ENCODE data around the gene LRRC4B. TPM values are rescaled to one million over a fixed set of nuclear protein-coding genes. Genes with fewer than 3 reads are reported as not detected.

The LRRC4B gene
- total and polyA plus RNA-seq, 2 experiments from 2014 or later = 2.1 to 6.0 TPM

DNA sequence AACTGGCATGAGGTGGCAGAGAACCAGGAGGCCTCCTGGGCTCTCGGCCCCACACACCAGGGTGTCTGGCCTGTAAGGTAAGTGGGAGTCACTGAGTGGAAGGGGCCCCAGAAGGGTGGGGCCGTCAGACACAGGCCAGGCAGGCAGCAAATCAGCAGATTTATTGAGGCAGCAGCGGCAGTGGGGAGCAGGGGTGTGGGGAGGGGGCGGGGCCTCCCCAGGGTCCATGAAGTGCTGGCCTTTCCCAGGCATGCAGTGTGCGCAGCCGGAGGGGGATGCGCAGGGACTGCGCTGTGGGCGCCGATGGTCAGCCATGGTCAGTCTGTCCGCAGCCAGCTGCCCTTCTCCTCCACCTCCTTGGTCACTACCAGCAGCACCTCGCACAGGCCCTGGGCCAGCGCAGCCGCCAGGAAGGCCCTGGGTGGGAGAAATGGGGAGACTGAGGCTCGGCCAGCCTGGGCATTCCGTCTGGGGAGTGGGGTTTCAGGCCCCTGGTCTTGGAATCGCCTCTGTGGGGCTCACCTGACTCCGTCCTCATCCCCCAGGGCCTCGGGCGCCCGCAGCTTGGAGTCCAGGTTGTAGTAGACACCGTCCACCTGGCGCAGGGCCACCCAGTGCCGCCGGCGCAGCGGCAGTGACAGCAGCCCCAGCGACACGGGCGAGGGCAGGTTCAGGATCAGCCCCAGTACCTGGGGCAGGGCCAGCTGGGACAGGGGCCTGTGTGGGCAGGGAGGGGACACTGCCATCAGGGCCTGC, 62.2 kb downstream of the LRRC4B start:
- no peaks in the 10 kb centered on the region for H3K27me3 ChIP-seq
- H3K4me3 ChIP-seq = no peak overlapping the region
- H3K4me1 ChIP-seq (ENCODE audit: insufficient read depth) = peaks cover 5% of the 10 kb centered on the region
- H3K4me2 ChIP-seq = no peak overlapping the region
- DNase-seq (ENCODE audit: low spot score) = no peak
- H3K9me3 ChIP-seq (ENCODE audit: low read depth) = no peaks in the 10 kb centered on the region
- 94% methylated on average over 21 of the region's 30 CpGs for WGBS (ENCODE audit: low lambda C conversion rate, missing lambda C conversion rate)
- no peaks in the 10 kb centered on the region for H3K79me2 ChIP-seq
- TF ChIP-seq EZH2 (IDR thresholded peaks at IDR 0.05; ENCODE audit: borderline replicate concordance) (no peak), EZH2phosphoT487 (IDR thresholded peaks at IDR 0.05; ENCODE audit: low read depth, severe bottlenecking, unreplicated experiment) (no peak)
- TF ChIP-seq, protein P1, sequence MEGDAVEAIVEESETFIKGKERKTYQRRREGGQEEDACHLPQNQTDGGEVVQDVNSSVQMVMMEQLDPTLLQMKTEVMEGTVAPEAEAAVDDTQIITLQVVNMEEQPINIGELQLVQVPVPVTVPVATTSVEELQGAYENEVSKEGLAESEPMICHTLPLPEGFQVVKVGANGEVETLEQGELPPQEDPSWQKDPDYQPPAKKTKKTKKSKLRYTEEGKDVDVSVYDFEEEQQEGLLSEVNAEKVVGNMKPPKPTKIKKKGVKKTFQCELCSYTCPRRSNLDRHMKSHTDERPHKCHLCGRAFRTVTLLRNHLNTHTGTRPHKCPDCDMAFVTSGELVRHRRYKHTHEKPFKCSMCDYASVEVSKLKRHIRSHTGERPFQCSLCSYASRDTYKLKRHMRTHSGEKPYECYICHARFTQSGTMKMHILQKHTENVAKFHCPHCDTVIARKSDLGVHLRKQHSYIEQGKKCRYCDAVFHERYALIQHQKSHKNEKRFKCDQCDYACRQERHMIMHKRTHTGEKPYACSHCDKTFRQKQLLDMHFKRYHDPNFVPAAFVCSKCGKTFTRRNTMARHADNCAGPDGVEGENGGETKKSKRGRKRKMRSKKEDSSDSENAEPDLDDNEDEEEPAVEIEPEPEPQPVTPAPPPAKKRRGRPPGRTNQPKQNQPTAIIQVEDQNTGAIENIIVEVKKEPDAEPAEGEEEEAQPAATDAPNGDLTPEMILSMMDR (IDR thresholded peaks at IDR 0.05; ENCODE audit: poor library complexity) = no peak
- H3K9me2 ChIP-seq (replicated peaks; ENCODE audit: insufficient read depth) = no peaks in the 10 kb centered on the region
- no peak overlapping the region for H3K27ac ChIP-seq
- no peaks in the 10 kb centered on the region for H3K36me3 ChIP-seq (replicated peaks; ENCODE audit: insufficient read depth, low read depth)
- H4K20me1 ChIP-seq (ENCODE audit: insufficient read depth, poor library complexity, severe bottlenecking) = no peaks in the 10 kb centered on the region
- H2AFZ ChIP-seq = no peak overlapping the region

DNA sequence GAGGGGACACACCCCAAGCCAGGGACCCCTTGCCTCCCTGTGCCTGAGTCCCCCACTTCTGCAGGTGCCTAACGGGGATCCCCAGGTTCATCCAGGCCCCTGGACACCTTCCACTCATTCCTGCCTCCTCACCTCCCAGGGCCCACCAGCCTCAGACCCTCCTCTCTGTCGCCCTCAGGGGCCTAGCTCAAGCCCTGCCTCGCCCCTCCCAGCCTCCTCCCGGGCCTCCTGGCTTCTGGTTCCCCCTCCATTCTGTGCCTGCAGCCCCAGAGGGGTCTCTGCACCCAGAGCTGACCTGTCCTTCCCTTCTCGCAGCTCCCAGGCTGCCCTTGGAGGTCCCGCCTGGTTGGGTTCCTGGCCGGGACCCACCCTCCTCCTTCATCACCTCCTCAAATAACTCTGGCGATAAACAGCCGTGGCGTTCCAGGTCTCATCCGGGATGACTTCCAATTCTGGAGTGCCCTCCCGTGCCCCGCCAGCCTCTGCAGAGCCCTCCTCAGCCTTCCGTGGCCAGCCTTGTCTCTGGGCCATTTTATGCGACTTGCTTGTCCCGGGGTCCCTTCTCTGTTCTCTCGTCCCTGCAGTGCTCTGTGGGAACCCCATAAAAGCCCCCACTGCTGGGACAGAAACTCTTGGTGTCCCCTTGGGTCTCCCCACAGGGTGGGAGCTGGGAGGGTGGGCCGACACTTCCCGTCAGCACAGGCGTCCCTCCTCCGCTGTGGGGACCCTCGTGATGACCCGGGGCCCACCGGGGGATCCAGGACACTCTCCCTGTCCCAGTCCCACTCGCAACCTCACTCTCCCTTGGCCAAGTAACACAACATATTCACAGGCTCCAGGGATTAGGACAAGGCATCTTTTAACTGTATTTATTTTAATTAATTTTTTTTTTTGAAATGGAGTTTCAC, 66.4 kb downstream of the LRRC4B start:
- Histone ChIP-seq H3K36me3 (replicated peaks; ENCODE audit: insufficient read depth, low read depth) (no peaks in the 10 kb centered on the region), H3K79me2 (no peaks in the 10 kb centered on the region), H3K27me3 (peaks cover 14% of the 10 kb centered on the region), H3K9me2 (replicated peaks; ENCODE audit: insufficient read depth) (no peaks in the 10 kb centered on the region), H3K4me3 (no peak overlapping the region), H4K20me1 (ENCODE audit: insufficient read depth, poor library complexity, severe bottlenecking) (no peaks in the 10 kb centered on the region), H3K27ac (no peak overlapping the region), H3K4me1 (ENCODE audit: insufficient read depth) (no peaks in the 10 kb centered on the region), H2AFZ (no peak overlapping the region), H3K9me3 (ENCODE audit: low read depth) (no peaks in the 10 kb centered on the region), H3K4me2 (no peak overlapping the region)
- no peak for TF ChIP-seq EZH2phosphoT487 (IDR thresholded peaks at IDR 0.05; ENCODE audit: low read depth, severe bottlenecking, unreplicated experiment)
- TF ChIP-seq, protein P1 (IDR thresholded peaks at IDR 0.05; ENCODE audit: poor library complexity) = no peak
- TF ChIP-seq EZH2 (IDR thresholded peaks at IDR 0.05; ENCODE audit: borderline replicate concordance) = no peak
- 74% methylated on average over 23 of the region's 25 CpGs for WGBS (ENCODE audit: low lambda C conversion rate, missing lambda C conversion rate)
- DNase-seq (ENCODE audit: low spot score) = no peak

DNA sequence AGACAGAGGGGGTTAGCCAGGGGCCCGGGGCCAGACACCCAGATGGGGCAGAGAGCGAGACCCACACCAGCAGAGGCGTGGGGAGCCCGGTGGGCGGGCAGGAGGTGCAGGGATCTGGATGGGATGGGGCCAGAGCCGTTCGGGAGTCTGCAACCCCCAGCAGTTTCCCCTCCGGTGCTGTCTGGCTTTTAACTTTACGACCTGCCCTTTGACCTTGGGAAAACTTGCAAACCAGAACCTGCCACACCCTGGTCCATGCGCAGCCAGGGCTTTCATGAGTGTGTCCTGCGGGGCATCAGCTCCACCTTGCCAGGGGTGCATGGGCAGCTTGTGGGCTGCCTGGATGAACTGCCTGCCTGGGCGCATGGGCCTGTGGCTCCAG, 67.1 kb downstream of the LRRC4B start:
- H3K27me3 ChIP-seq = peaks cover 15% of the 10 kb centered on the region
- H3K4me1 ChIP-seq (ENCODE audit: insufficient read depth) = no peaks in the 10 kb centered on the region
- H3K4me2 ChIP-seq = no peak overlapping the region
- DNase-seq (ENCODE audit: low spot score) = no peak
- H3K27ac ChIP-seq = no peak overlapping the region
- H3K79me2 ChIP-seq = no peaks in the 10 kb centered on the region
- H4K20me1 ChIP-seq (ENCODE audit: insufficient read depth, poor library complexity, severe bottlenecking) = no peaks in the 10 kb centered on the region
- WGBS (ENCODE audit: low lambda C conversion rate, missing lambda C conversion rate) = 38% methylated on average over 12 of the region's 12 CpGs
- H3K9me3 ChIP-seq (ENCODE audit: low read depth) = no peaks in the 10 kb centered on the region
- TF ChIP-seq EZH2phosphoT487 (IDR thresholded peaks at IDR 0.05; ENCODE audit: low read depth, severe bottlenecking, unreplicated experiment) (no peak), EZH2 (IDR thresholded peaks at IDR 0.05; ENCODE audit: borderline replicate concordance) (no peak)
- TF ChIP-seq, protein P1 (IDR thresholded peaks at IDR 0.05; ENCODE audit: poor library complexity) = no peak
- H2AFZ ChIP-seq = no peak overlapping the region
- no peaks in the 10 kb centered on the region for H3K9me2 ChIP-seq (replicated peaks; ENCODE audit: insufficient read depth)
- H3K36me3 ChIP-seq (replicated peaks; ENCODE audit: insufficient read depth, low read depth) = no peaks in the 10 kb centered on the region
- H3K4me3 ChIP-seq = no peak overlapping the region

Data from hepatocyte (in vitro differentiated cells).